ENCODE results near the gene RNF20.
"Not testable (repeated sequence)": the region's sequence is repeated elsewhere in the genome, so short reads cannot be mapped to it uniquely, and the experiment has no call there.

The RNF20 gene

GRCh38 chr9:101574731-101575333 lies 41.2 kb downstream of the RNF20 start:
- TF ChIP-seq CTCF (IDR thresholded peaks at IDR 0.05; ENCODE audit: low read depth, low read length) = no peak
- no peak for DNase-seq (ENCODE audit: extremely low read depth, low read depth)

- no peak for DNase-seq (ENCODE audit: extremely low read depth, low read depth)
- no peak for TF ChIP-seq CTCF (IDR thresholded peaks at IDR 0.05; ENCODE audit: low read depth, low read length)
Measured at GRCh38 chr9:101578378-101578777, 44.7 kb downstream of the RNF20 start.

GRCh38 chr9:101579711-101580545 lies 46.3 kb downstream of the RNF20 start:
- TF ChIP-seq CTCF (IDR thresholded peaks at IDR 0.05; ENCODE audit: low read depth, low read length) = no peak

GRCh38 chr9:101582553-101582952 lies 48.9 kb downstream of the RNF20 start:
- TF ChIP-seq CTCF (IDR thresholded peaks at IDR 0.05; ENCODE audit: low read depth, low read length) = no peak
- DNase-seq (ENCODE audit: extremely low read depth, low read depth) = peak; percentile 15

More at GRCh38 chr9:101579711-101580545, 46.3 kb downstream of the RNF20 start:
- DNase-seq (ENCODE audit: extremely low read depth, low read depth) = no peak

GRCh38 chr9:101585740-101586139 lies 52.1 kb downstream of the RNF20 start:
- DNase-seq (ENCODE audit: extremely low read depth, low read depth) = no peak
- TF ChIP-seq CTCF (IDR thresholded peaks at IDR 0.05; ENCODE audit: low read depth, low read length) = no peak

- DNase-seq (ENCODE audit: extremely low read depth, low read depth) = no peak
- no peak for TF ChIP-seq CTCF (IDR thresholded peaks at IDR 0.05; ENCODE audit: low read depth, low read length)
Measured at GRCh38 chr9:101586651-101587050, 53.0 kb downstream of the RNF20 start.

GRCh38 chr9:101587332-101588043 lies 53.8 kb downstream of the RNF20 start:
- no peak for TF ChIP-seq CTCF (IDR thresholded peaks at IDR 0.05; ENCODE audit: low read depth, low read length)
- no peak for DNase-seq (ENCODE audit: extremely low read depth, low read depth)

GRCh38 chr9:101590074-101590473 lies 56.4 kb downstream of the RNF20 start:
- DNase-seq (ENCODE audit: extremely low read depth, low read depth) = not testable (repeated sequence)

All from AG09319 (cell line).